GM18502 (cell line): ENCODE measurements around the gene MLXIP.
"Not testable (repeated sequence)": the region's sequence is repeated elsewhere in the genome, so short reads cannot be mapped to it uniquely, and the experiment has no call there.

Experiments used
- ATAC-seq: cut with Tn5 transposase; IDR thresholded peaks from one replicate; pipeline ENCODE4 v1.9.1; 2021; ENCODE audit warnings: mild to moderate bottlenecking; ENCODE audit not compliant: unreplicated experiment, poor library complexity

MLXIP gene

GRCh38 chr12:122052285-122052684 is 26.3 kb upstream of the MLXIP start:
- ATAC-seq: no peak

DNA sequence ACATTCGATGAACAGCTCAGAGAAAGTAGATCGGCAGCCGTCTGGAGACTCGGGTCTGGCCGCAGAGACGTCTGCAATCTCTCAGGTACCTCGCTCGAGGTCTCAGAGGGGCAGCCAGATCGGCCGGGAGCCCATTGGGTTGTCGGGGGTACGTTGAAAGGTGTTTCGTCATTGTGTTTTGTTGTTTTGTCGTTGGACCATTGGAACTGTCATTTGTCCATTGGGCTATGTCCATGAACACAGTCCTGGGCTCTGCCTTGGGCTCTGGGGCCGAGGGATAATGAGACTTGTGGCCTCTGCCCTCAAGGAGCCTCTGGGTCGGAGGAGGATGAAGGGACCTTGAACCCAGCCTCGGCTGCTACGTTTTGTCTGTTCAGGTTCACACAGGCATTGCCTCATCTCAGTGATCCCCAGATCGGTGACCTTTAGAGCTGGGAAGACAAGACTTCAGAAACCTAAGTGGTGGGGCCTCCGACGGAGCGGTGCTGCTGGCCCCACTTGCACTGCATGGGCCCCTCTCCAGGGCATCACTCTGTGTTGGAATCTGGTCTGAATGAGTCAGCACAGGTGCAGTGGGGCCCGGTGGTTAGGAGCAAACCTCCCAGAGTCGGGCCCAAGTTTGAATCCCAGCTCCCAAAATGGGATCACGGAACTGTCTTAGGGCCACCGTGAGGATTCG is 23.6 kb upstream of the MLXIP start:
- no peak for ATAC-seq

GRCh38 chr12:122056406-122056805 is 22.1 kb upstream of the MLXIP start:
- not testable (repeated sequence) for ATAC-seq

GRCh38 chr12:122057007-122057735 is 21.4 kb upstream of the MLXIP start:
- no peak for ATAC-seq

DNA sequence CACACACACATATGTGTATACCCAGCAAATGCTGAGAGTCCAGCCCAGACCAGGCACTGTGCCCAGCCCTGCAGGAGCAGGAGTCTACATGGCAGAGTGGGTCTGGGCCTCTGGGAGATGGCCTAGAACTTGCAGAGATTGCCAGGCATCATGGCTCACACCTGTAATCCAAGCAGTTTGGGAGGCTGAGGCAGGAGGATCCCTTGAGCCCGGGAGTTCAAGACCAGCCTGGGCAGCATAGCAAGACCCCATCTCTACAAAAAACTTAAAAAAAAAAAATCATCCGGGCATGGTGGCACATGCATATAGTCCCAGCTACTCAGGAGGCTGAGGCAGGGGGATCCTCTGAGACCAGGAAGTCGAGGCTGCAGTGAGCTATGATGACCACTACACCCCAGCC is 20.8 kb upstream of the MLXIP start:
- no peak for ATAC-seq

DNA sequence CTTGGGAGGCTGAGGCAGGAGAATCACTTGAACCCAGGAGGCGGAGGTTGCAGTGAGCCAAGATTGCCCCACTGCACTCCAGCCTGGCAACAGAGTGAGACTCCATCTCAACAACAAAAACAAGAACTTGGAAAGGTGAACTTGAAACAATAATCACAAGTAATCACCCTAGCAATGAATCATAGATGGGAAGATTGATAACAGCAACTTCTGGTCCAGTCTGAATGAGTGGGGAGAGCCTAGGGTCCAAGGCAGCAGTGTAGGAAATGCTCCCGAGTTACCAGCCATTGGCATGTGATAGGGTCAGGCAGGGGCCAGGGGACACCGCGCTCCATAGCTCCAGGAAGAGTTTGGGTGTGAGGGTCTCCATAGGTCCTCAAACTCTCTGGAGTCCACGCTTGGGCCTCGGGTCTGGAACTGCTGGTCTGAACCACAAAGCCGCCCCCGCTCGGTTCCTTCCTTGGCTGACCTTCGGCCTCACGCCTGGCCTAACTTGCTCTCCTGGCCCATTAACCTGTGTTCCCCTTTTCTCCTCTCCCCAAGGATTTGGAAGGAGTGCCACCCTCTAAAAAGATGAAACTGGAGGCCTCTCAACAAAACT is 19.9 kb upstream of the MLXIP start:
- no peak for ATAC-seq

DNA sequence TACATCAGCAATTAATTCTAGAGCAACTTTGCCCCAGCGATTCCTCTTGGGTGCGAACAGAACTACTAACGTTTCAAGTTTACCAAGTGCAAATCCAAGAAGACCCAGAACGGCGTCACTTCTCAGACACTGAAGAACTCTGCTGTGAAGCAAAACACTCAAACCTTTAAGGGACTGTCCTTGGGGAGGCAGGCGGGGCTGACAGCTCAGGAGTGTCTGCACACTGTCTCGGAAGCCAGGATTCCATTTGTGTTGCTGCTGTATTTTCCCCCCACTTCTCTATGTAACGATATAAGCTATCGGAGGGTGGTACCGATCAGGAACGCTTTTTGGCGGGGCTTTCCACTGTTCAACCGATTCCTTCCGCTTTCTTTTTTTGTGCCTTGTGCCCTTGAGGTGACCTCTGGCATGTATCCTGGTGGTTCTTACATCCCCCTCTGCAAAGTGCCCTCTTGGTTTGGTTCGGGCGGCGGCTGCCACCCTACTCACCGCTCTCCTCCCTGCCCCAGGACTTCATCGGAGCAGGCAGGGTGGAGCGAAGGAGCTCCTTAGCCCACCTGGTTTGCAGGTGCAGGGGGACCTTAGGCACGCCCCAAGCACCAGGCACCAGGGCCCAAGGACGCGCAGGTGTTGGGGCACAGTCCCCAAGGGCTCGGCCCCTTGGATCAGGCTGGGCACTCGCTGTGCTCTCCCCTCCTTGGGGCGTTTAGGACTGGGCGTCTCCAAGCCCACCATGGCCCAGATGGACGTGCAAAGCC is 19.2 kb upstream of the MLXIP start:
- no peak for ATAC-seq

GRCh38 chr12:122060081-122060501 is 18.5 kb upstream of the MLXIP start:
- ATAC-seq: no peak

DNA sequence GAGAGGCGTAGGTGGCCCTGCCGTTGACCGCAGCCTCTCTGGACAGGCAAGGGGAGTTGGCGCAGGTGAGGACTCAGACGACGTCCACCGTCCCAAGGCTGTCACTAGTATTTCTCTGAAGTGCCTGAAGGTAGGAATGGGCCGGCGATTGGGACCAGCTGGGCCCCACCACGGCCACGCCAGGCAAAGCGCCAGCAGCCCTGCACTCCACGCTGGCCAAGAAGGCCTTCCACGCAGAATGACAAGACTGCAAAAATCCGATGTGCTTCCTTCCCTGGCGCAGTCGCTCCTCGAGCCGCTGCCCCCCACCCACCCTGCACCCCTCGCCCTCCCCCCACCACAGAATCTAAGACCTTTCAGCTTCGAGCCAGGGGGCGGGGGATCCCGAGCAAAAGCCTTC is 17.3 kb upstream of the MLXIP start:
- no peak for ATAC-seq

- ATAC-seq: no peak
These were observed 15.5 kb upstream of the MLXIP start for GRCh38 chr12:122062832-122063693.

DNA sequence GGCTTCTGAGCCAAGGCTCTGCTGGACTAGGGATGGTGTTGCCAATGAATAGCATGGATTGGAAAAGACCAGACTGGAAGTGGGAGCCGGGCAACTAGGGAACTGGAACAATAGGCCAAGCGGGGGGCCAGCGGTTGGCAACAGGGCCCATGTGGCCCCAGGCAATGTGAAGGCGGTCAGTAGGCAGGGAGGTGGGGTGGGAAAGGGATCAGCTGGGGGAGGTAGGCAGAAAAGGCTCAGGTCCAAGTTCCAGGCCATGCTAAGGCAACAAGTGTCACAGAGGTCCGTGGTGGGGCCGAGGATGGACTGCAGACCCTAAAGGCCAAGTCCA is 14.9 kb upstream of the MLXIP start:
- no peak for ATAC-seq

GRCh38 chr12:122064025-122064777 is 14.4 kb upstream of the MLXIP start:
- ATAC-seq: peak; percentile 60

GRCh38 chr12:122064780-122065588 is 13.6 kb upstream of the MLXIP start:
- ATAC-seq: no peak

GRCh38 chr12:122067548-122067947 is 11.0 kb upstream of the MLXIP start:
- no peak for ATAC-seq

DNA sequence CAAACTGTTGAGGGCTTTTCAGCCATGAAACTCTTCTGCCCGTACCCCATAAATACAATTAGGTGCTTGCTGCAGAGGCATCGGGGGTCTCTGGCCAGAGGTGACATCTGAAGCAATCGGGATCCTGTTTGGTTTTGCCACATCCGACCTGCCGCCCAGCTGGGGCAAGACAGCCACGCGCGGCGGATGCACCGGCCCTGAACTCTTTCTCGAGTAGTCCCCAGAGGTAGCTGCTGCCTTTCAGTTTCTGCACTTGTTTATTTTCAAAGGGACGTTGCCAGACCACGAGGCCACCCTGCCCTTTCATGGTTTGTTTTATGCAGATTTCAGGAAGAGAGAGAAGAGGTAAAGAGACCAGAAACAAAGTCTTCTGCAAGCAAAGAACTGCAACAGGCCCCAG is 10.6 kb upstream of the MLXIP start:
- ATAC-seq: peak; percentile 84

GRCh38 chr12:122072031-122072970 is 6.3 kb upstream of the MLXIP start:
- ATAC-seq: no peak

GRCh38 chr12:122073815-122074214 is 4.7 kb upstream of the MLXIP start:
- no peak for ATAC-seq
